HepG2 (cell line): ENCODE results near the gene NPBWR2. TPM values are rescaled to one million over a fixed set of nuclear protein-coding genes. Genes with fewer than 3 reads are reported as not detected.

Experiments
- CENPBD1 ChIP-seq: sonication (generic); formaldehyde crosslinking; IDR thresholded peaks from 2 replicates; pipeline ENCODE4 v1.8.0; 2022; ENCODE audit warnings: missing genetic modification reagents, low read depth, mild to moderate bottlenecking, borderline replicate concordance
- DPF2 ChIP-seq: sonication (generic); formaldehyde crosslinking; IDR thresholded peaks from 2 replicates; pipeline ENCODE4 v1.4.0; 2020; ENCODE audit warnings: mild to moderate bottlenecking, low read depth, missing genetic modification reagents, borderline replicate concordance
- ETV5 ChIP-seq: IDR thresholded peaks from 2 replicates; pipeline ENCODE4 v1.6.1; 2018; ENCODE audit warnings: missing biosample characterization, missing genetic modification reagents, inconsistent platforms, borderline replicate concordance
- HCFC1 ChIP-seq: fragments of 150-350 bp; IDR thresholded peaks from 2 replicates; pipeline ENCODE4 v1.6.1; 2014; ENCODE audit warnings: low read depth, low read length
- HNF1B ChIP-seq: sonication (generic); formaldehyde crosslinking; IDR thresholded peaks from 2 replicates; pipeline ENCODE4 v1.5.1; 2020; ENCODE audit warnings: mild to moderate bottlenecking, moderate library complexity, missing genetic modification reagents
- KAT8 ChIP-seq: IDR thresholded peaks from 2 replicates; pipeline ENCODE4 v1.6.1; 2016; ENCODE audit warnings: missing genetic modification reagents, missing compliant biosample characterization
- KDM2A ChIP-seq: sonication (generic); formaldehyde crosslinking; IDR thresholded peaks from 2 replicates; pipeline ENCODE4 v1.4.0; 2020; ENCODE audit warnings: low read depth, missing genetic modification reagents, borderline replicate concordance
- KDM5B ChIP-seq: sonication (generic); formaldehyde crosslinking; IDR thresholded peaks from 2 replicates; pipeline ENCODE4 v1.4.0; 2020; ENCODE audit warnings: missing genetic modification reagents, mild to moderate bottlenecking, borderline replicate concordance
- KMT2B ChIP-seq: IDR thresholded peaks from 2 replicates; pipeline ENCODE4 v1.6.1; 2016; ENCODE audit warnings: missing genetic modification reagents, missing compliant biosample characterization
- SALL2 ChIP-seq: sonication (generic); formaldehyde crosslinking; IDR thresholded peaks from 2 replicates; pipeline ENCODE4 v1.8.1; 2023; ENCODE audit warnings: mild to moderate bottlenecking, missing genetic modification reagents, inconsistent platforms
- TFDP2 ChIP-seq: sonication (generic); formaldehyde crosslinking; IDR thresholded peaks from 2 replicates; pipeline ENCODE4 v1.4.0; 2020; ENCODE audit warnings: missing genetic modification reagents
- ZBTB40 ChIP-seq, 2 experiments: fragments of 450-650 bp in 1 of 2; sonication (generic) in 1 of 2; formaldehyde crosslinking in 1 of 2; IDR thresholded peaks; 2 replicates each; pipeline versions ENCODE4 v1.6.1 to v1.8.0; 2016 to 2022; ENCODE audit warnings: antibody characterized with exemption in 1 of 2, mild to moderate bottlenecking in 1 of 2, missing genetic modification reagents in 1 of 2
- ZBTB43 ChIP-seq: sonication (generic); formaldehyde crosslinking; conservative IDR thresholded peaks from 2 replicates; pipeline ENCODE4 v1.4.0; 2020; ENCODE audit warnings: missing genetic modification reagents
- ZNF441 ChIP-seq: sonication (generic); formaldehyde crosslinking; IDR thresholded peaks from 2 replicates; pipeline ENCODE4 v1.7.0; 2021; ENCODE audit warnings: missing genetic modification reagents, borderline replicate concordance
- ZNF768 ChIP-seq: sonication (generic); formaldehyde crosslinking; IDR thresholded peaks from 2 replicates; pipeline ENCODE4 v1.4.0; 2020; ENCODE audit warnings: missing genetic modification reagents
- polyA plus RNA-seq, 8 experiments: library from polyadenylated mRNA; depleted of rRNA in 3 of 8; stranded (reverse) in 7 of 8; unstranded in 1 of 8; fragments of >200 nt; fragmentation: Illumina TruSeq in 4 of 8; extraction: Trizol in 4 of 8; gene quantifications; 2 replicates each; pipeline versions ENCODE4 v1.2.1 to v1.2.3, GENCODE V29; 2011 to 2016; ENCODE audit warnings: low read depth in 4 of 8, missing spikeins in 1 of 8, mixed read lengths in 1 of 8; ENCODE audit not compliant: insufficient read depth in 1 of 8
- total RNA-seq, 5 experiments: library from RNA; depleted of rRNA; stranded (reverse); fragments of >200 nt; fragmentation: Illumina TruSeq; extraction: Trizol; gene quantifications; 2 replicates each; pipeline ENCODE4 v1.2.3, GENCODE V29; 2016; ENCODE audit warnings: low read depth in 1 of 5

Gene NPBWR2
- total and polyA plus RNA-seq, 2 of the 13 experiments (the other 11 are each of a cell fraction or from before 2014, with no cell fraction given) = not detected

GRCh38 chr20:64083378-64083803 lies 24.0 kb downstream of the NPBWR2 start (continued):
- TF ChIP-seq ZBTB40 (IDR thresholded peaks at IDR 0.05) (no peak), ZBTB40 (CRISPR knock-in tag; IDR thresholded peaks at IDR 0.05) (0 out of 2 replicates have a peak, but pooled peaks have one; percentile 43), HCFC1 (no peak), HNF1B (peak; percentile 44; the same call in 1 of the 2 replicates), ZBTB43 (CRISPR knock-in tag) (peak; percentile 46; the same call in 1 of the 2 replicates), KAT8 (CRISPR knock-in tag) (peak; percentile 33; the same call in 1 of the 2 replicates), KDM5B (CRISPR knock-in tag) (peak; percentile 65; the same call in 1 of the 2 replicates), ETV5 (CRISPR knock-in tag) (peak; percentile 58), ZNF441 (CRISPR knock-in tag) (peak; percentile 80; the same call in 1 of the 2 replicates), CENPBD1 (no peak), ZNF768 (CRISPR knock-in tag) (no peak), KMT2B (no peak), DPF2 (CRISPR knock-in tag) (no peak), KDM2A (peak; percentile 82), TFDP2 (CRISPR knock-in tag) (peak; percentile 77; the same call in 1 of the 2 replicates), SALL2 (CRISPR knock-in tag) (peak; percentile 87)
